Epithelial cell of alveolus of lung (primary cell): Measurements from ENCODE around the gene MRPL50. TPM values are rescaled to one million over a fixed set of nuclear protein-coding genes. Genes with fewer than 3 reads are reported as not detected.

Experiments
- total RNA-seq: library from RNA; depleted of rRNA; stranded (reverse); fragments of >200 nt; gene quantifications from 2 replicates; pipeline ENCODE4 v1.2.1, GENCODE V29; 2015

MRPL50 gene
- total RNA-seq, result 7.9 and 10.3 TPM in 2 replicates

DNA sequence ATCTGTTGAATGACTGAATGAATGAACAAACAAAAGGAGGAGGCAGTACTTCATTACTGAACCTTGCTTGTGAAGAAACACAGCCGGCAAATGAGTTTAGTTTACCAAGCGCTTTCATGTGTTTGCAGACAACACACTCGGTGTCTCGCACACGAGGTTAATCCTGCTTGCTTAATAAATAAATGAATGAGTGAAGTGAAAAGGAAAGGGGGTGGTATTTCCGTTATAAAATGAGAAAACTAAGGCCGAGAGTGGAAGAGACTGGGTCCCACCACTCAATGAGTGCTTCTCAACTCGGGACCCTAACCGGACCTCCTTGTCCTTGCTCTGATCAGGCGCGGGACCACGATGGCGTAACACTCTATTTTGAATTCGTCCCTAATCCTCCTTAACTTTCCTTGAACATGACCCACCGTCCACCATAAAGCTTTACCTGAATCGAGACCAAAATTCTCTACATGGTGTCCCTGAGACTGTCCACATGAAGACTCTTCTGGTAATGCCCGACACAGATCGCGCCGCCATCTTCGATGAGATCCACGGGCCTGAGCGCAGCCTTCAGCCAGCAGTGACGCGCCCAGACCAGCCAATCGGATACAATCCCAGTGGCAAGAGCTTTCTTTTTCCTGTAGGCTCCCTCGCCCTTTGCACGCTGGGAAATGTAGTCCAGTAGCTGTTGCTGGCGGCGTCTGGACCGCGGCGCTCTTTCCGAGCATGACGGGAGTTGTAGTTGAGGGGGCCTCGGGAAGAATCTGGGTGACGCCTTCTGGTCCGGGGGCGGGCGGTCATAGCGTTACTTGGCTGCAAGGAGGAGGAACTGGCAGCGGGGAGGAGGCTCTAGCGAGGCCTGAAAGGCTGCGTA, at the start of gene MRPL50, which contains the start of gene ZNF189:
Gene MRPL50 (minus strand): TSS at position 551 of the 862 bp plus-strand sequence. CDS start 26 bp downstream, at position 525.
Gene ZNF189 (plus strand): TSS at position 784 of the 862 bp plus-strand sequence. CDS start 306 bp downstream, outside the sequence.

DNA sequence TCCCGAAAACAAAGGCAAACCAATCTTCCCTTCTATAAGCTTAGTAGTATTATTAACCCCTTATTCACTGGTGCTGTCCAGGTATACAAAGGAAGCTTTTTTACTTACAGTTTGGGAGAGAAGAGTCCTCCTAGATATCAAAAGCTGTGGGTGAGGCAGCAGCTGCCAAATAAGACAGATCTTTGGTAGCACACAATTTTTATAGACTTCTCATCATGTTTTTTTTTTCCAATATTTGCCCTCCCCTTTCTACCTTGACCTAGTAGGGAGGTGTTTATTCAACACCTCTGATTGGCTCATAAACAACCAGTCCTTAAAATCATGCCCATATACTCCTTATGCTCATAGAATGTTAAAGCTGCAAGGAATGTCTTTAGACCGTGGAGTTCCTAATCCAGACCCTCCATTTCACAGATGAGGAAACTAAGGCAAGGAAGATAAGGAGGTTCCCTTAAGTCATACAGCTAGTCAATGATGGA, 37.2 kb upstream of the MRPL50 start, which contains the start of gene ALDOB:
Gene ALDOB (minus strand): TSS at position 174 of the 479 bp plus-strand sequence. CDS start 4,887 bp downstream, outside the sequence.

DNA sequence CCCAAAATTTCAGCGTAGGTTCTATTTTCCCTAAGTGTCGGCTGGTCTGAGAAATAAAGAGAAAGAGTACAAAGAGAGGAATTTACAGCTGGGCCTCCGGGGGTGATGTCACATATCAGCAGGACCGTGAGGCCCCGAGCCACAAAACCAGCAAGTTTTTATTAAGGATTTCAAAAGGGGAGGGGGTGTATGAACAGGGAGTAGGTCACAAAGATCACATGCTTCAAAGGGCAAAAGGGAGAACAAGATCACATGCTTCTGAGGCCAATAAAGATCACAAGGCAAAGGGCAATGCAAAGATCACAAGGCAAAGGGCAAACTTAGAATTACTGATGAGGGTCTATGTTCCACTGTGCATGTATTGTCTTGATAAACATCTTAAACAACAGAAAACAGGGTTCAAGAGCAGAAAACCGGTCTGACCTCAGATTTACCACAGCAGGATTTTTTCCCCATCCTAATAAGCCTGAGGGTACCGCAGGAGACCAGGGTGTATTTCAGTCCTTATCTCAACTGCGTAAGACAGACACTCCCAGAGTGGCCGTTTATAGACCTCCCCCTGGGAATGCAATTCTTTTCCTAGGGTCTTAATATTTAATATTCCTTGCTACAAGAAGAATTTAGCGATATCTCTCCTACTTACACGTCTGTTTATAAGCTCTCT, 13.4 kb downstream of the MRPL50 start, which contains the start of gene BAAT:
Gene BAAT (minus strand): TSS at position 134 of the 664 bp plus-strand sequence. CDS start 13,602 bp downstream, outside the sequence.

Other genes with a start within 250 kb of the MRPL50 start
- 0.13 and 0.56 TPM in 2 replicates for gene BAAT, start 13.6 kb downstream of the MRPL50 start, total RNA-seq
- gene ZNF189, start 233 bp upstream of the MRPL50 start, total RNA-seq, result 11.4 and 16.6 TPM in 2 replicates
- gene ALDOB, start 37.2 kb upstream of the MRPL50 start, total RNA-seq, result not detected in 2 replicates
- 16.5 and 17.3 TPM in 2 replicates for gene RNF20, start 135.2 kb upstream of the MRPL50 start, total RNA-seq
- not detected in 2 replicates for gene PPP3R2, start 196.4 kb upstream of the MRPL50 start, total RNA-seq